ENCODE measurements around the gene FEN1.

Gene FEN1

GRCh38 chr11:61797263-61797944 lies 4.7 kb downstream of the FEN1 start:
- peak; percentile 75 to 88 for DNase-seq

DNA sequence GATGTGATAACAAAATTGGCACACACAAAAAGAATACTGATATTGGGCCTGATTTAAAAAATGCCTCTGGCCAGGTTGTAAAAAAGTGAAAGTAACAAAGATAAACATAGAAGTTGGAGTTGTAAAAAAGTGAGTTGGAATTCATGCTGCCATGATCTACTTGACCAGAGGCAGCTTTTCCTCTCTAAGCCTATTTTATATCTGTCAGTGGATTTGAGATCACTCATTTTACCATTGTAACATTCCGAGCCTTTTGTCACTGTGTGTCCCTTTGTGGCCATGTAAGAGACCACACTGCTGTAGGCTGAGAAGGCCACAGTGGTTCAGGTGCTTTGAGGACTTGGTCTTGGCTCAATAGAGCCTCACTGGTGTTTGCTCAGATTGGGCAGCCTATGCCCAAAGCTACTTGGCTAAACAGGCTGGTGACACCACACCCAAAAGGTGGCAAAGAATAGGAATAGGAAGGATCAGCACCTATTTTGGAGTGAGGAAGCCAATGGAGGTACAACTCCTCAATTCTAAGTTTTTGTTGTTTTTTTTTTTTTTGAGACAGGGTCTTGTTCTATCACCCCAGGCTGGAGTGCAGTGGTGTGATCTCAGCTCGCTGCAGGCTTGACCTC lies 7.1 kb downstream of the FEN1 start:
- no peak for DNase-seq

- DNase-seq = no peak
Observed at GRCh38 chr11:61800331-61801281, 7.9 kb downstream of the FEN1 start.

DNA sequence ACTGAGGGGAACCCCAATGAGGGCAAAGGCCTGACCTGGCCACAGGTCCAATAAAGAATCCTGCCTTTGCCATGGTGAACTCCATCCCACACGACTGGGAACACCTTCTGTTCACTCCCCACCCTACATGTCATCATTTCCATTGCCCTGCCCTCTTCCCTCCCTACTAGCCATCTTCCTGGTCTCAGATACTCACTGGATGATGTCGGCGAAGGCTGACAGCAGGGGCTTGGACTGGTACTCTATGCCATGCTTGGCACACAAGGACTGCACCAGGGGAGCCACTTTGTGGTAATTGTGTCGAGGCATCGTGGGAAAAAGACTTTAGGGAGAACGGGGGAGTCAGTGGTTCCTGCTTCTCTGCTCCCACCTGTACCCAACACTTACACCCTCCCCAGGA lies 9.9 kb downstream of the FEN1 start:
- no peak for DNase-seq

GRCh38 chr11:61803889-61804647 lies 11.4 kb downstream of the FEN1 start:
- no peak for DNase-seq

DNA sequence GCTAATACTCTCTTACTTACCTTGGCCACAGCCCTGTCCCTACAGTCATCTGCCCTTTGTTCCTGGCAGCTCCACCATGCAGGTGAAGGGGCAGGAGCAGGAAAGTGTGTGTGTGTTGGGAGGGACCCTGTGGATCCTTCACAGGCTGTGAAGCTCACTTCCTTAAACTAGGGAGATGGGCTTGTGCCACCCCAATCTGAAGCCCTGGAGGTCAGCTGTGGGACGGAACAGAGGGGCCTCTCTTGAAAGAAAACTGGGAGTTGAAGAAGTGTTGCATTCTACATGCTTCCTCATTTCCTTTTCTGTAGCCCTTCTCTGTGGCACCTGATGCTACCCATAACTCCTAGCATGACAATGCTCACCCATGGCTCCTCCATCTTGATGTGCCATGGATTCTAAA lies 12.4 kb downstream of the FEN1 start:
- DNase-seq = no peak

- DNase-seq = no peak
Observed at GRCh38 chr11:61806785-61807184, 14.1 kb downstream of the FEN1 start.

DNA sequence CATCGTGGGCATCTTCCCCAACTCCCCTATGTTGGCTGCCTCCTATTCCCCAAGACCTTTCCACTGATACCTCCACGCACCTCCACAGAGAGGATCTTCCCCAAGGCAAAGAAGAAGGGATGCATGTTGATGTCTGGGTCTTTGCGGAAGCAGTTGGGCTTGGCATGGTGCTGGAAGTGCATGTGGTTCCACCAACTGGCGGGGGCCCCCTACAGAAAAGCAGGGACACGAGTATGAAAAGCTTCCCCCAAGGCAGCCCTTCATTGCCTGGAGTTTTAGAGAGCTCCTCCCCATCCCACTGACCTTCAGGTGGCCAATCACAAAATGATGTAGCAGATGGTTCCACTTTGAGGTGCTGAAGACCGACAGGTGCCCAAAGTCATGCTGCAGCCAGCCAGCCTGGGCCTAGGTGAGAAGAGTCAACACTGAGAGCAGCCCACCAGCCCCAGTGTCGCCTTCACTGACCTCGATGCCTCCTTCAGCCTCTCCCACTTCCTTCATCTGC lies 18.0 kb downstream of the FEN1 start:
- DNase-seq = no peak

GRCh38 chr11:61811831-61812230 lies 19.1 kb downstream of the FEN1 start:
- DNase-seq = no peak

- DNase-seq = no peak
Observed at GRCh38 chr11:61812736-61813411, 20.2 kb downstream of the FEN1 start.

- no peak for DNase-seq
Observed at GRCh38 chr11:61814247-61814957, 21.7 kb downstream of the FEN1 start.

- no peak for DNase-seq
Observed at GRCh38 chr11:61814958-61815789, 22.5 kb downstream of the FEN1 start.

- DNase-seq = peak in 1 of 2 experiments; percentile 64
Observed at GRCh38 chr11:61815790-61816735, 23.4 kb downstream of the FEN1 start.

DNA sequence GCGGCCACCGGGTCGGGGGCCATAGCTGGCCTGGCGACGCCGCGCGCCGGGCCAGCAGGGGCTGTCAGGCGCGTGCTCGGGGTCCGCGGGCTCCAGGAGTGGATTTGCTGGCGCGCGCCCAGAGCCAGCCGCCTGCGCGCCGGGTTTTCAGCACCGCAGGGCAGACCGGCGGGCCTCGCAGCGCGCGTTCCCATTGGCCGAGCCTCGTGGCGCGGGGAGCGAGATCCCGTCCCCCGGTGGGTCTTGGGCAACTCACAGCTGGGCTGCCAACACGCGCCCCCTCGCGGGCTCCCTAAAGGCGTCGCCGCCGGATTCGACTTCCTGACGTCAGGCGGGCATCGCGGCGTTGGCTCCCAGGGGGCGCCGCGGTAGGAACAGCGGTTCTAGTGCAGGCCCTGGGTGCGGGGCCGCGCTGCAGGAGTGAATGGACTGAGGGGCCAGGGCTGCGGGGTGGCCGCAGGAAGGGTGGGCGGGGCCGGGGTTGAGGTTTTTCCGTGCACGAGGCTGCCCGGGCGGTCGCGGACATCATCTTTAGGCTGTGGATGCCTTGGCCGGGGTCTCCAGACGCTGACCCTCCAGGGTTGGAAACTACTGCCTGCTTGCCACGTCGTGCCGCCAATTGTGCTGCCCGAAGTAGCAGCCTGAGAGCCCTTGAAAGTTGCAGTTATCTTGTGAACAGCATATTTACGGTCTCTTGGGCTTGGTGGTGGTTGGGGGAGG lies 24.2 kb downstream of the FEN1 start, which contains the start of gene FADS1:
Gene FADS1 (minus strand): TSS at position 268 of the 720 bp plus-strand sequence. CDS start 74 bp downstream, at position 194.
- DNase-seq = peak; percentile 95 to 98

GRCh38 chr11:61817471-61818202 lies 24.9 kb downstream of the FEN1 start:
- no peak for DNase-seq

DNA sequence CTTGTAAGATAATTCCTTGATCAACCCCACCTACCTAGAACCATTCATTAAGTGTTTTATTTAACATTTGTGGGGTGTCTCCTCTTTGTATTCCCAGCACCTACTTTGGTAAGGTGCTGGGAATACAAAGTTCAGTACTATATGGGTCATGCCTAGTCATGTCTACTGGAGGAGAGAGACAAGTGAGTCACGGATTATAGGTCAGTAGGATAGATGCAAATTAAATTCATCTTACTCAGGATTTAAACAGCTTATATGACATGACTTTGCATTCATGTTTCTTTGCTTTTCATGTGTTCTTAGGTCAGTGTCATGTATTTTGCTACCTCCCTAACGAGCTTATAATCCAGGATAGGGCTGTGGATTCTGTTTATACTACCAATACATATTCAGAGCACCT lies 27.5 kb downstream of the FEN1 start:
- DNase-seq = no peak

- no peak for DNase-seq
Observed at GRCh38 chr11:61826930-61827570, 34.3 kb downstream of the FEN1 start.

Measured in NCI-H446 (cell line).